Measurements from ENCODE around the gene COL9A2.

DNA sequence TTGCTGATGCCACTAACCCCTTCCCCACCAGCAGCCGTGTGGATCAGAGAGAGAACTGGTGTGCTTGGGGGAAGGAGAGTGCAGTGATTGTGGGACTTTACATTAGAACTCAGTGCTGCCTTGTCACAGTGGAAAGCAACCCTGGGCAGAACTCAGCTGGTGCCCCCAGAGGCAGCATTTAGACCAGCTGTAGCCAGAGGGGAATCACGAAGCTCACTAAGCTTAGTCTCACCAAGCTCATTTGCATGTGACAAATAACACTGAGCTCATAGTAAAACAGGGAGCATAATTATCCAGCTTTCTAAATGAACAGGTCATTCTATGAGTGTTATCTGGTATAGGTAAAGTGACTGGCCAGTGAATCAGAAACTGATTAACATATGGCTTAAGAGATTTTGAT, 46.6 kb upstream of the COL9A2 start:
- TF ChIP-seq, protein P1, sequence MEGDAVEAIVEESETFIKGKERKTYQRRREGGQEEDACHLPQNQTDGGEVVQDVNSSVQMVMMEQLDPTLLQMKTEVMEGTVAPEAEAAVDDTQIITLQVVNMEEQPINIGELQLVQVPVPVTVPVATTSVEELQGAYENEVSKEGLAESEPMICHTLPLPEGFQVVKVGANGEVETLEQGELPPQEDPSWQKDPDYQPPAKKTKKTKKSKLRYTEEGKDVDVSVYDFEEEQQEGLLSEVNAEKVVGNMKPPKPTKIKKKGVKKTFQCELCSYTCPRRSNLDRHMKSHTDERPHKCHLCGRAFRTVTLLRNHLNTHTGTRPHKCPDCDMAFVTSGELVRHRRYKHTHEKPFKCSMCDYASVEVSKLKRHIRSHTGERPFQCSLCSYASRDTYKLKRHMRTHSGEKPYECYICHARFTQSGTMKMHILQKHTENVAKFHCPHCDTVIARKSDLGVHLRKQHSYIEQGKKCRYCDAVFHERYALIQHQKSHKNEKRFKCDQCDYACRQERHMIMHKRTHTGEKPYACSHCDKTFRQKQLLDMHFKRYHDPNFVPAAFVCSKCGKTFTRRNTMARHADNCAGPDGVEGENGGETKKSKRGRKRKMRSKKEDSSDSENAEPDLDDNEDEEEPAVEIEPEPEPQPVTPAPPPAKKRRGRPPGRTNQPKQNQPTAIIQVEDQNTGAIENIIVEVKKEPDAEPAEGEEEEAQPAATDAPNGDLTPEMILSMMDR (IDR thresholded peaks at IDR 0.05): no peak
- TF ChIP-seq POLR2A (IDR thresholded peaks at IDR 0.05) (no peak), POLR2AphosphoS5 (IDR thresholded peaks at IDR 0.05) (no peak), EP300 (IDR thresholded peaks at IDR 0.05) (no peak)
